Measurements from ENCODE around the gene TLCD3B.

DNA sequence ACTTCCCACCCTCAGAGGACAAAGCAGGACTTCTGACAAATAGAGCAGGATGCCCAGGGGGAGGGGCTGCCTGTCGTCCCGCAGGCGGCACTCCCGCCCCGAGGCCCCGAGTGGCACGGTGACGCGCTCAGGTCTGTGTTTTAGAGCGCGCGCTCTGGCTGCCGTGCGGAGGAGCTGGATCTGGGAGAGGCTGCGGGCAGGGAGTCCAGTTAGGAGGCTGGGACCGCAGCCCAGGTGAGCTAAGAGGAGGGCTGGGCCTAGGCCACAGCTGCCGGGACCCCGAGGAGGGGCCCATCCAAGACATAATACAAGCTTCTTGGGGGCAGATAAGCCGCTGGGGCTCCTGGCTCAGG is 26.7 kb downstream of the TLCD3B start:
- TF ChIP-seq, protein P1, sequence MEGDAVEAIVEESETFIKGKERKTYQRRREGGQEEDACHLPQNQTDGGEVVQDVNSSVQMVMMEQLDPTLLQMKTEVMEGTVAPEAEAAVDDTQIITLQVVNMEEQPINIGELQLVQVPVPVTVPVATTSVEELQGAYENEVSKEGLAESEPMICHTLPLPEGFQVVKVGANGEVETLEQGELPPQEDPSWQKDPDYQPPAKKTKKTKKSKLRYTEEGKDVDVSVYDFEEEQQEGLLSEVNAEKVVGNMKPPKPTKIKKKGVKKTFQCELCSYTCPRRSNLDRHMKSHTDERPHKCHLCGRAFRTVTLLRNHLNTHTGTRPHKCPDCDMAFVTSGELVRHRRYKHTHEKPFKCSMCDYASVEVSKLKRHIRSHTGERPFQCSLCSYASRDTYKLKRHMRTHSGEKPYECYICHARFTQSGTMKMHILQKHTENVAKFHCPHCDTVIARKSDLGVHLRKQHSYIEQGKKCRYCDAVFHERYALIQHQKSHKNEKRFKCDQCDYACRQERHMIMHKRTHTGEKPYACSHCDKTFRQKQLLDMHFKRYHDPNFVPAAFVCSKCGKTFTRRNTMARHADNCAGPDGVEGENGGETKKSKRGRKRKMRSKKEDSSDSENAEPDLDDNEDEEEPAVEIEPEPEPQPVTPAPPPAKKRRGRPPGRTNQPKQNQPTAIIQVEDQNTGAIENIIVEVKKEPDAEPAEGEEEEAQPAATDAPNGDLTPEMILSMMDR (IDR thresholded peaks at IDR 0.05), result no peak
- no peak for TF ChIP-seq POLR2A (IDR thresholded peaks at IDR 0.05)
